ENCODE measurements around the gene FGF22.
"Not testable (repeated sequence)": the region's sequence is repeated elsewhere in the genome, so short reads cannot be mapped to it uniquely, and the experiment has no call there.

The FGF22 gene

GRCh38 chr19:607301-608154 lies 32.2 kb upstream of the FGF22 start:
- no peak for DNase-seq

DNA sequence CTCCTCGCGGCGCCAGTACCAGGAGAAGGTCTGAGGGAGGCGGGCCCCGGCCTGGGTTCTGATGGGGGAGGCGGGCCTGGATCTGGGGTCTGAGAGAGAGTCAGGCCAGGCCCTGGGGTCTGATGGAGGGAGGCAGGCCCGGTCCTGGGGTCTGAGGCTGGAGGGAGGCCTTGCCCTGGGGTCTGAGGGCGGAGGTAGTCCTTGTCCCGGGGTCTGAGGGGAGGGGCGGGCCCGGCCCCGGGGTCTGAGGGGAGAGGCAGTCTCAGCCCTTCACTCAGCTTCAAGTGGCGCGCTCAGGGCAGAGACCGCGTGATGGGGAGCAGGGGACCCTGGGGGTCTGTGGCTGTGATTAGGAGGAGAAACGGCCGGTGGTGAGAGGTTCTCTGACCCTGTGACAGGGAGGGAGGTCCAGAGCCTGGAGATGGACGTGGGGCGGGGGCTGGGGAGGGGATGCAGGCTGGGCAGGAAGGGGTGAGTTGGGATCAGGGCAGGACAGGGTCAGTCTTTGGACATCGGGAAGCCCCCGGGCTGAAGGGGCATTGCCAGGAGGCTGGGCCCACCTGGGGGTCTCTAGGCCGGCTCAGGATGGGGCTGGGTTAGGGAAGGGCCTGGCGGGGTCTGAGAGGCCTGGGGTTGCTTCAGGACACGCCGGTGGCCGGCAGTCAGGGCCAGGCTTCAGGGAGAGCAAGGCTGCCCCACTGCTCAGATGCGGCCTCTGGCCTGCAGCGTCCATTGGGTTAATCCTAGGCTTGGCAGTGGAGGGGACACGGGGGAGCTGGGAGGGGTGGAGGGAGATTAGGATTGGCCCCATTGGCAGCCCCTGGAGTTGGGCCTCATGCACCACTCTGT lies 31.3 kb upstream of the FGF22 start:
- DNase-seq, result no peak

GRCh38 chr19:609004-609346 lies 30.7 kb upstream of the FGF22 start:
- DNase-seq, result no peak

DNA sequence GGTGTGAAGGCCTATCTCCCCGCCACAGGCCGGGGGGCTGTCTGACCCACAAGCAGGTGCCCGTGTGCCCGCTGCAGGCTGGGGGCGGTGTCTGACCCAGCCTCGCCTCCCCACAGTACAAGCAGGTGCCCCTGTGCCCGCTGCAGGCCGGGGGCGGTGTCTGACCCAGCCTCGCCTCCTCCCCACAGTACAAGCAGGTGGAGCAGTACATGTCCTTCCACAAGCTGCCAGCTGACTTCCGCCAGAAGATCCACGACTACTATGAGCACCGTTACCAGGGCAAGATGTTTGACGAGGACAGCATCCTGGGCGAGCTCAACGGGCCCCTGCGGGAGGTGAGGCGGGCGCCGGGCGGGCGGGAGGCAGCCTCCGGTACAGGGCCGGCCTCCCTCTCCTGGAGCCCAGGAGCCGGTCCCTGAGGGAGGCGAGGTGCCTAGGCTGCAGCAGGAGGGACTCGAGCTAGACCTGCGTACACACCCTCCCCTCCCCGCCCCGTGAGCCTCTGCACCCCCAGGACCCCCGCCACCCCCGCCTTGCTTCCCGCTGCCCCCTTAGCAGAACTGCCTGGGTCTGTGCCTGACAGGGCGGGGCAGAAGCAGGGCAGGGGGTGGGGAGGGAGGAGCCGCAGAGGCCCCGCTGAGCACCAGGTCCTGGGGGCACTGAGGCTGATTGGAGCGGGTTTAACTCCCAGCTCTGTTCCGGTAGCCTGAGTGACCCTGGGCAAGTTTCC lies 29.4 kb upstream of the FGF22 start:
- DNase-seq, result peak; percentile 40

DNA sequence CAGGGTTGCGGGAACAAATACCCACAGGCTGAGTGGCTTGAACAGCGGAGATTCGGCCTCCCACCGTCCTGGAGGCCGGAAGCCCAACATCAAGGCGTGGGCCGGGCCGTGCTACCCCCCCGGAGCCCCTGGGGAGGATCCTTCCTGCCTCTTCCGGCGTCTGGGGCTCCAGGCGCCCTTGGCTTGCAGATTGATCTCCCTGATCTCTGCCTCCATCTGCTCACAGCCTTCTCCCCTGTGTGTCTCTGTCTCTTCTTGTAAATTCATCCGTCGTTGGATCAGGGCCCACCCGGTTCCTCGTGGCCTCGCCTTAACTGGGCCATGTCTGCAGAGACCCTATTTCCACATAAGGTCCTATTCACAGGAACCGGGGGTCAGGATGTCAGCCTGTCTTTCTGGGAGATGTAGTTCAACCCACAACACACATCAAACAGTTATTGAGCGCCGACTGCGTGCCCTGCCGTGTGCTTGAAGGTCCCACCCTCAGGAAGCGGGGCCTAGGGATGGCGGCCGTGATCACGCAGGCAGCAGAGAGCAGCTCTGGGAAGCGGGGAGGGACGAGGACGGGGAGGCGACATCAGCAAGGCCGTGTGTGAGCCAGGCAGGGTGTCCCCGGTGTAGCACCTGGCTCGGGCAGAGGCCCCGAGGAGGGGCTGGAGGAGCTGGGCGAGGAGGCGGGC lies 28.7 kb upstream of the FGF22 start:
- peak; percentile 60 for DNase-seq

GRCh38 chr19:611481-611868 lies 28.2 kb upstream of the FGF22 start:
- peak; percentile 34 for DNase-seq

DNA sequence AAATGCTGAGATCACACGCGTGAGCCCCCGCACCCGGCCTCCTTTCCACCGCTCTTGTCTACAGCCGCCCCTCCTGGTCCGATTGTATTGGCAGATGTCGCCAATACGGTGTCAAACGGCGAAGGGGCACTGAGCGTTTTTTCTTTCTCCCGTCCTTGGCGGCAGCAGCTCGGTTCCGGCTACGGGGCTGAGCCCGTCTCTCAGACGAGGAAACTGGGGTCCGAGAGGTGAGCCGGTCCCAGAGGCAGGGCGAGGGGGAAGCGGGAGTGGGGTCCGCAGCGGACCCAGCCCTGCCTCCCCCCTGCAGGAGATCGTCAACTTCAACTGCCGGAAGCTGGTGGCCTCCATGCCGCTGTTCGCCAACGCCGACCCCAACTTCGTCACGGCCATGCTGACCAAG lies 26.7 kb upstream of the FGF22 start:
- DNase-seq, result no peak

GRCh38 chr19:613732-614567 lies 25.7 kb upstream of the FGF22 start:
- no peak for DNase-seq

DNA sequence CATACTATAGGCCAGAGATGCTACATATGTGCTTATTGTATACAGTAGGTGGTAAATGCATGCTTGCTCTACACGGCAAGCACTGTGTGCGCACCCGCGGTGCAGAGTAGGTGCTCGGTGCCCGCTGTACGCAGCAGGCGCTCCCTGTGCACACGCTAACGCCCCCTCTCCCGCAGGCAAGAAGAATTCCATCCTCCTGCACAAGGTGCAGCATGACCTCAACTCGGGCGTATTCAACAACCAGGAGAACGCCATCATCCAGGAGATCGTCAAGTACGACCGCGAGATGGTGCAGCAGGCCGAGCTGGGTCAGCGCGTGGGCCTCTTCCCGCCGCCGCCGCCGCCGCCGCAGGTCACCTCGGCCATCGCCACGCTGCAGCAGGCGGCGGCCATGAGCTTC lies 24.1 kb upstream of the FGF22 start:
- no peak for DNase-seq

DNA sequence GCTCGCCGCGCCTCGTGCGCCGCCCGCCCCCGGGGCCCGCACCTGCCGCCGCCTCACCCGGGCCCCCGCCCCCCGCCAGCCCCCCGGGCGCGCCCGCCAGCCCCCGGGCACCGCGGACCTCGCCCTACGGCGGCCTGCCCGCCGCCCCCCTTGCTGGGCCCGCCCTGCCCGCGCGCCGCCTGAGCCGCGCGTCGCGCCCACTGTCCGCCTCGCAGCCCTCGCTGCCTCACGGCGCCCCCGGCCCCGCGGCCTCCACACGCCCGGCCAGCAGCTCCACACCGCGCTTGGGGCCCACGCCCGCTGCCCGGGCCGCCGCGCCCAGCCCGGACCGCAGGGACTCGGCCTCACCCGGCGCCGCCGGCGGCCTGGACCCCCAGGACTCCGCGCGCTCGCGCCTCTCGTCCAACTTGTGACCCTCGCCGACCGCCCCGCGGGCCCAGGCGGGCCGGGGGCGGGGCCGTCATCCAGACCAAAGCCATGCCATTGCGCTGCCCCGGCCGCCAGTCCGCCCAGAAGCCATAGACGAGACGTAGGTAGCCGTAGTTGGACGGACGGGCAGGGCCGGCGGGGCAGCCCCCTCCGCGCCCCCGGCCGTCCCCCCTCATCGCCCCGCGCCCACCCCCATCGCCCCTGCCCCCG lies 23.5 kb upstream of the FGF22 start:
- DNase-seq, result no peak

- no peak for DNase-seq
Observed at GRCh38 chr19:616747-617526, 22.7 kb upstream of the FGF22 start.

DNA sequence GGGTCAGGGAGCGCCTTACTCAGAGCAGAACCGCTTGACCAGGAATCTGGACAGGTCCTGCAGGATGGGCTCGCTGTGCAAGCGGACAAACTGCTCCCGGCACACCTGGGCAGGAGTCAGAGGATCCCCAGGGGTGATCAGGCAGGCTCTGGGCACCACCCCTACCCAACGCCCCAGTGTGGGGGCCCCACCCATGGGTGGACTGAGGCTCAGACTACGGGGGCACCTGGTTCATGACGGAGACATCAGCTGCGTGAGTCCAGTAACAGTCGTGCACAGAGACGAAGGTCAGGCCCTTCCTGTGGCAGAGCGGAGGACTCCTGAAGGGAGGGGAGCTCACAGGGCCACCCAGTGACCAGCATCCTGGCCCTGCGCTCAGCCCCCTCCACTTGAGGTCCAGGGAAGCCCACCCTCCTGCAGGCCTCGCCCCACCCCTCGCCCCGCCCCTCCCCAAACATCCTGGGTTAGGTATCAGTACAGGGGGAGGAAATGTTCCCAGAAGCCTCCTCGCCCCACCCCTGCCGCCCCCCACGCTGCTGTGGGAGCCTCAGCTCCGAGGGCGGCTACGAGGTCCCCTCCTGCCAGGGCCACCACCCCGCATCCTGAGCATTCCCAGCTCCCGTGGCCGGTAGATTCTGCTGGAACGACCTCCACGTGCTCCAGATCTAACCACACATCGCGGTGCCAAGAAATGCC lies 22.0 kb upstream of the FGF22 start:
- DNase-seq, result no peak

GRCh38 chr19:618247-618619 lies 21.4 kb upstream of the FGF22 start:
- no peak for DNase-seq

GRCh38 chr19:618674-619285 lies 20.9 kb upstream of the FGF22 start:
- no peak for DNase-seq

DNA sequence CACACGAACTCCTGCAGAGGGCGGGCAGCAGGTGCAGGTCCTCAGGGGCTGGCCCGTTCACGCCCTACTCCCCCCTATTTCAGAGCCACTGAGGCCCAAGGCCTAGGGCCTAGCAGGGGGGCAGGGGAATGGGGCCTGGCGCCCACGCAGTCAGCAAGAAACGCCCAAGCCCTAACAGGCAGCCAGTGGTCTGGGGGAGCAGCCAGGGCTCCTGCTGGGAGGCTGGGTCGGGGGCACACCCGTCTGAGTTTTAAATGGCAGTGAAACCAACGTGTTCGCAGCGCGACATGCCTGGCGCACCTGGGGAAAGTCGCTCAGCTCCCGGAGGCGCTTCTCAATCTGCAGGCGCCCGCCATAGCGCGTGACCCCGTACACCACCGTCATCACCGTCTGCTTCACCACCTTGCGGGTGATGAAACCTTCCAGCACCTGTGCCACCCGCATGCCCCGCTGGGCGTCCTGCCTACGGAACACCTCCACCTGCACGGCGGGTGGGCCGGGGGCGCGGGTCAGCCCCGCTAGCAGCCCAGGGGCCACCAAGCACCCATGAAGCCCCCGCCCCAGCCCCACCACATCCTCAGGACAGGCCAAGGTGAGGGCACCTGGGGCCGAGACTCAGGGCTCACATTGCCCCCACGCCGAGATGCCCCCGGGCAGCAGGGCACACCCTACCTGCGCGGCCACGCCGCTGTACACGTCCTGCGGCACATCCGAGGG lies 20.2 kb upstream of the FGF22 start:
- no peak for DNase-seq

GRCh38 chr19:620166-620862 lies 19.4 kb upstream of the FGF22 start:
- DNase-seq, result no peak

- not testable (repeated sequence) for DNase-seq
Observed at GRCh38 chr19:621191-621590, 18.5 kb upstream of the FGF22 start.

- DNase-seq, result no peak
Observed at GRCh38 chr19:621819-622218, 17.9 kb upstream of the FGF22 start.
